ENCODE measurements around the gene SMC3. TPM values are rescaled to one million over a fixed set of nuclear protein-coding genes. Genes with fewer than 3 reads are reported as not detected.

The SMC3 gene
- total and polyA plus RNA-seq, 2 of the 4 experiments (the other 2 are of a cell fraction), result 15.0 to 15.2 TPM

DNA sequence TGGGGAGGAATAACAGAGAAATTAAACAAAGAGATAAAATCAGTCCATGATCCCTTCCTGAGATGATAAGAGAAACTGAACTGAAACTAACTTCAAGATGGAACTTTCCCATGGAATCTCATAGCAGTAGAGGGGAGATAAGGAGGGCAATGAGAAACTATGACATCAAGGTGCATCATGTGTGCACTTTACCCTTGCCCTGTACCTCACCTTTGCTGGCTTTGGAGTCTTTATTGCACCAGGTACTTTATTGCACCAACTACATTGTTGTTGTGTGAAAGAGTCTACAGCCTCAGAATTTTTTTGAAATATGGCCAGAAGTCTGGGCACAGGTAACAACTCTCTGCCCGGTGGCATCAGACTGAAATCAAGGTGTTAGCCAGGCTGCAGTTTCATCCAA is 11.2 kb upstream of the SMC3 start:
- dilution Hi-C loops (cut with HindIII; ENCODE audit: low sequenced_read_pairs, unreplicated experiment), result no loop called here

More for the DNA sequence above, 11.2 kb upstream of the SMC3 start:
- no TSS peak for BruUV-seq (replicated peaks)
- Histone ChIP-seq H3K4me2 (ENCODE audit: low read depth, low read length) (no peak overlapping the region), H2BK120ac (ENCODE audit: low read depth, low read length) (no peak overlapping the region), H2AK5ac (ENCODE audit: low read depth, low read length) (no peak overlapping the region), H3K4me1 (ENCODE audit: control insufficient read depth, insufficient read depth, low read length) (peaks cover 3% of the 10 kb centered on the region; the same call in 1 of the 2 replicates), H3K18ac (ENCODE audit: low read depth, low read length) (no peak overlapping the region), H3K9me1 (ENCODE audit: insufficient read depth, low read length) (no peaks in the 10 kb centered on the region), H4K8ac (ENCODE audit: low read depth in 2 of 2, low read length in 2 of 2) (no peak overlapping the region), H3K56ac (ENCODE audit: extremely low read depth, insufficient read depth, low read length) (no peak overlapping the region), H2BK15ac (ENCODE audit: low read depth, low read length) (no peak overlapping the region), H3K36me3 (ENCODE audit: control insufficient read depth, insufficient read depth, low read length) (no peaks in the 10 kb centered on the region), H3K4ac (ENCODE audit: low read depth, low read length) (no peak overlapping the region), H2BK20ac (ENCODE audit: low read depth, low read length) (no peak overlapping the region), H3K27ac (ENCODE audit: insufficient read depth, low read length) (no peak overlapping the region), H3K79me1 (ENCODE audit: low read depth in 1 of 2, low read length in 2 of 2) (no peaks in the 10 kb centered on the region), H3K14ac (replicated peaks; ENCODE audit: low read depth, low read length) (no peak overlapping the region), H3K4me3 (ENCODE audit: insufficient read depth, low read depth, low read length) (no peak overlapping the region), H2AFZ (replicated peaks; ENCODE audit: low read length, poor library complexity) (no peak overlapping the region), H4K20me1 (ENCODE audit: insufficient read depth, low read length) (no peaks in the 10 kb centered on the region), H3K27me3 (ENCODE audit: control insufficient read depth, insufficient read depth, low read length) (peaks cover 4% of the 10 kb centered on the region; the same call in 1 of the 2 replicates), H3K9ac (ENCODE audit: low read depth, low read length) (no peak overlapping the region), H3K23ac (ENCODE audit: low read depth, low read length) (no peak overlapping the region), H2BK5ac (ENCODE audit: low read depth, low read length, poor library complexity, severe bottlenecking) (no peak overlapping the region), H4K91ac (ENCODE audit: insufficient read depth, low read depth, low read length) (no peak overlapping the region), H2AK9ac (replicated peaks; ENCODE audit: low read depth, low read length, poor library complexity) (no peak overlapping the region), H4K5ac (ENCODE audit: low read depth, low read length) (no peak overlapping the region), H3K9me3 (ENCODE audit: control insufficient read depth, insufficient read depth, low read length) (no peaks in the 10 kb centered on the region)
- TF ChIP-seq USF2 (IDR thresholded peaks at IDR 0.05; ENCODE audit: low read depth, low read length) (no peak), SMC3 (IDR thresholded peaks at IDR 0.05; ENCODE audit: low read depth, low read length) (no peak), BHLHE40 (IDR thresholded peaks at IDR 0.05; ENCODE audit: low read depth, low read length) (no peak), RFX5 (IDR thresholded peaks at IDR 0.05; ENCODE audit: low read depth, low read length) (no peak), CTCF (conservative IDR thresholded peaks at IDR 0.05; ENCODE audit: low read depth, low read length) (no peak), RAD21 (IDR thresholded peaks at IDR 0.05; ENCODE audit: low read length) (no peak), FOS (IDR thresholded peaks at IDR 0.05; ENCODE audit: low read depth, low read length) (no peak), CHD1 (IDR thresholded peaks at IDR 0.05; ENCODE audit: low read depth, low read length) (no peak), MAFK (IDR thresholded peaks at IDR 0.05; ENCODE audit: low read depth, low read length) (no peak)
- TF ChIP-seq, protein P1, sequence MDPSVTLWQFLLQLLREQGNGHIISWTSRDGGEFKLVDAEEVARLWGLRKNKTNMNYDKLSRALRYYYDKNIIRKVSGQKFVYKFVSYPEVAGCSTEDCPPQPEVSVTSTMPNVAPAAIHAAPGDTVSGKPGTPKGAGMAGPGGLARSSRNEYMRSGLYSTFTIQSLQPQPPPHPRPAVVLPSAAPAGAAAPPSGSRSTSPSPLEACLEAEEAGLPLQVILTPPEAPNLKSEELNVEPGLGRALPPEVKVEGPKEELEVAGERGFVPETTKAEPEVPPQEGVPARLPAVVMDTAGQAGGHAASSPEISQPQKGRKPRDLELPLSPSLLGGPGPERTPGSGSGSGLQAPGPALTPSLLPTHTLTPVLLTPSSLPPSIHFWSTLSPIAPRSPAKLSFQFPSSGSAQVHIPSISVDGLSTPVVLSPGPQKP (IDR thresholded peaks at IDR 0.05; ENCODE audit: borderline replicate concordance, low read depth, low read length), result no peak
- DNase-seq (no peak), ATAC-seq (ENCODE audit: low read depth) (no peak)
- ChIA-PET POLR2A (ENCODE audit: unreplicated experiment) (no interaction called here), CTCF (no interaction called here)
- no CpG with 5 or more reads among the region's 1 CpG for WGBS, 2 experiments (ENCODE audit: extremely low coverage in 2 of 2, insufficient read length in 1 of 2)
- intact Hi-C loops (cut with micrococcal nuclease), result loop anchor here (5.0 kb wide), 1 partner anchor 1756 kb away; no protein-coding TSS in a partner anchor
- in situ Hi-C loops (cut with MboI; ENCODE audit: low sequenced_read_pairs), result loop anchor here (25.0 kb wide), 1 partner anchor 644 kb away; the partner anchor contains the start of gene XPNPEP1
